ENCODE data around the gene ITGB7.

Gene ITGB7

DNA sequence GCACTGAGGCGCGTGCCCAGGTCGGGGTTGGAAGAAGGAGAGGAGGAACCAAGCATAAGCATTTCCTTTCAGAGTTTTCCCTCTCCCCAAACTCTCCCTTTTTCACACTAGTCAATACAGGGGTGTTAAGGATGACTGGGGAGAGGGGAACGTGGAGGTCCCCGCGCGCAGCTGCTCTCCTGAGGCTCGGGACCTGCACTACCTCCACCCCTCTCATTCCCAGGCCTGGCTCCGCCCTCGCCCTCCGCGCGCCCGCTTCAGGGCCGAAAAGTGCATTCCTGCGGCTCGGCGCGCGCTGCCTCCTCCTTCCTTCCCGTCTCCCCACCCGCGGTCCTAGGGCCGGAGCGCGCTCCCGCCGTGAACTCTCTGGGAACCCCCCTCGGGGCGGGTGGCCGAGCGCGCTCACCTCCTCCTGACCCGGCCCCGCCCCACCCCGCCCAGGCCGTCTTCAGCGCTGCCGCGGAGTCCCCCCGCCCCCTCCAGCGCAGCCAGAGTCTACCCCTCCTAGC is 13.7 kb upstream of the ITGB7 start:
- Histone ChIP-seq H3K4me1 (ENCODE audit: control insufficient read depth, insufficient read depth, low read length) (peaks cover 53% of the 10 kb centered on the region), H3K4me3 (ENCODE audit: low read length) (peak overlapping the region; percentile 88), H3K4me2 (ENCODE audit: low read length) (peak overlapping the region; percentile 92), H3K9ac (ENCODE audit: low read depth, low read length) (peak overlapping the region; percentile 84), H3K27me3 (ENCODE audit: control insufficient read depth, insufficient read depth, low read length) (no peaks in the 10 kb centered on the region), H3K36me3 (ENCODE audit: insufficient read depth, low read length) (peaks cover 4% of the 10 kb centered on the region), H3K9me3 (replicated peaks; ENCODE audit: low read length) (no peaks in the 10 kb centered on the region)

DNA sequence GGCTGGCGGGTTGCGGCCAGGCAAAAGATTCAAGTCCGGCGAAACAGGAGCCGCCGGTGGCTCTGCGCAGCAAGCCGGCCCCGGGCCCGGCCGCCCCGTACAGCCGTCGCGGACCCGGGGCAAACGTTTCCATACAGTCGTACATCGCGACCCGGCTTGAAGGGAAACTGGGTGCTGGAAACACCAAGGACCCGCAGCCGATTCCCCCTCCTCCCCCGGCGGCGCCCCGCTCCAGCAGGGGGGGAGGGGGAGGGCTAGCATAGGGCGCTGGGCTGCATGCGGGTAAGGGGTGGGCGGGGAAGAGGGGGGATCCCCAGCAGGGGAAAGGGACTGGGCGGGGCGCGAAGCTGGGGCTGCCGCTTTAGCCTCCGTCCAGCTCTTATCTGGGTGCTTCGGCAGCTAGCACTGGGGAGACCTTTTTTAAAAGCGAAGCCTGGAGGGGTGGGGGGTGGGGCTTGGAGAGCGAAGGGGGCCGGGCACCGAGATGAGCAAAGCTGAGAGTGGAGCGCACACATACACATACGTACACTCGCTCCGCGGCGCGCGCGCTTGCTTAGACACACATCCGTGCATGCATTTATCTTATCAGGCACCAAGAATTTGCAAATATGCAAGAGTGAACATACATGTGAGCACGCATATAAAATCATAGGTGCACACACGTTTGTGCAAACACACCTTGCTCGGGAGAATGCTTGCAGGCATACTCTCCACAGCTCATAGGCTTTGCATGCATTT is 13.1 kb upstream of the ITGB7 start:
- Histone ChIP-seq H3K27me3 (ENCODE audit: control insufficient read depth, insufficient read depth, low read length) (no peaks in the 10 kb centered on the region), H3K9me3 (replicated peaks; ENCODE audit: low read length) (no peaks in the 10 kb centered on the region), H3K4me3 (ENCODE audit: low read length) (peak overlapping the region; percentile 88), H3K36me3 (ENCODE audit: insufficient read depth, low read length) (peaks cover 9% of the 10 kb centered on the region), H3K4me1 (ENCODE audit: control insufficient read depth, insufficient read depth, low read length) (peaks cover 59% of the 10 kb centered on the region), H3K9ac (ENCODE audit: low read depth, low read length) (peak overlapping the region; percentile 81), H3K4me2 (ENCODE audit: low read length) (peak overlapping the region; percentile 92)

DNA sequence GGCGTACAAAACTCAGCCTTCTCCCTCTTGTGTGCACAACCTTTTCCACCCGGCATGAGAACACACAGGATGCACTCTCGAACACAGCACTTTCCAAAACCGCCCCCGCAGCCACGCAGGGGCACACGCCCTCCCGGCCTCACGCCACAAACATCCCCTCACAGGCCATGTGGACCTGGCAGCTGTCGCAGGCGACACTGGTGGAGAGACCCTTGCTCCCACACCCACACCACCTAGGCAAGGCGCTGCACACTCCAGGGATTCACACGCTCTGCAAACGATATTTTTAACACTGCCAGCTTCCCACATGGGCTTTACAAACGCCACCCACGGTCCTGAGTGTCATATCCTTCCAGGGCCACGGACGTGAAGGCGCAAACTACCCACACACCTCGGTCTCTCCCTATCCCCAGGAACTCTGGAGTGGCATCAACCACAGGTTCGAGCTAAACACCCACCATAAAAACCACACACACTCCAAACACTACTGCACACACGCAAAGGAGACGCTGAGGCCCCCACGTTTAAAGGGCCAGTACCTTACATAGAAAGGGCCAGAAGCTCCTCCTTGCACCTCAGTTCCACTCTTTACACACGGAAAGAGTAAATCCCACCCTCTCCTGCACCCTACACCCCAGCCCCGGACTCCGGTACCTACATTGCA is 12.4 kb upstream of the ITGB7 start:
- H3K36me3 ChIP-seq (ENCODE audit: insufficient read depth, low read length): peaks cover 13% of the 10 kb centered on the region
- H3K27me3 ChIP-seq (ENCODE audit: control insufficient read depth, insufficient read depth, low read length): no peaks in the 10 kb centered on the region
- peaks cover 65% of the 10 kb centered on the region for H3K4me1 ChIP-seq (ENCODE audit: control insufficient read depth, insufficient read depth, low read length)
- peak overlapping the region; percentile 88 for H3K4me3 ChIP-seq (ENCODE audit: low read length)
- H3K9me3 ChIP-seq (replicated peaks; ENCODE audit: low read length): no peaks in the 10 kb centered on the region
- peak overlapping the region; percentile 81 for H3K9ac ChIP-seq (ENCODE audit: low read depth, low read length)
- peak overlapping the region; percentile 92 for H3K4me2 ChIP-seq (ENCODE audit: low read length)

DNA sequence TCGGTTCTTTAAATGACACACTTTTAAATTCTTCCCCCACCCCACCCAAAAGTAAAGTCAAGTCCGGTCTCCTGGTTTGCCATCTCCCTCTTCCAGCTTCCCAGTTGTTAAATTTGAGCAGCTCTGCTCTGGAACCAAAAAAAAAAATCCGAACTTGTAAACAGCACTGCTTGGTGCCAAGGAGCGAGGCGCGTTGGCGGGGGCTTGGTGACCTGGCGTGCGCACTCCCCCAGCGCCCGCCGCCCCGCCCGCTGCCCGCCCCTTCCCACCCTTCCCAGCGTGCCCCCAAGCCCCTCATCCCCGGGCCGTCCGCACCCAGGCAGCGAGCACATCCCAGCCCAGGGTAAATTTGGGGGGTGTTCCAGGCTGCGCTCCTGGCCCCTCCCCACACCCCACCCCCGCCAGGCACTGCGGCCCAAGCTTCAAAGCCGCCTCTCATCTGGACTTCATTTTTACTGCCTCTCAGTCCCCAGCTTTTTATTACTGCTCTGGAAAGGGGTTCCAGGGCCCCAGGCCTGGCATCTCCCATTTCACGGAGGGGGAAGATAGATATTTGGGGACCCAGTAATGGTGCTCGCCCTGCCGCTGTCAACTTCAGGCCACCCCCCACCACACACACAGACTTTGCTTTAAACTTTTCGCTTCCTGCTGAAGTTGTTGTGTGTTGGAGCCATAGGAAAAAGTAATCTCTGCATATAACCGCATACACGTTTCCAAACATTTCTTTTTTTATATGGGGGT is 11.7 kb upstream of the ITGB7 start:
- no peaks in the 10 kb centered on the region for H3K27me3 ChIP-seq (ENCODE audit: control insufficient read depth, insufficient read depth, low read length)
- H3K4me1 ChIP-seq (ENCODE audit: control insufficient read depth, insufficient read depth, low read length): peaks cover 63% of the 10 kb centered on the region
- H3K9ac ChIP-seq (ENCODE audit: low read depth, low read length): peak overlapping the region; percentile 81
- peaks cover 16% of the 10 kb centered on the region for H3K36me3 ChIP-seq (ENCODE audit: insufficient read depth, low read length)
- peak overlapping the region; percentile 92 for H3K4me2 ChIP-seq (ENCODE audit: low read length)
- no peaks in the 10 kb centered on the region for H3K9me3 ChIP-seq (replicated peaks; ENCODE audit: low read length)
- peak overlapping the region; percentile 88 for H3K4me3 ChIP-seq (ENCODE audit: low read length)

DNA sequence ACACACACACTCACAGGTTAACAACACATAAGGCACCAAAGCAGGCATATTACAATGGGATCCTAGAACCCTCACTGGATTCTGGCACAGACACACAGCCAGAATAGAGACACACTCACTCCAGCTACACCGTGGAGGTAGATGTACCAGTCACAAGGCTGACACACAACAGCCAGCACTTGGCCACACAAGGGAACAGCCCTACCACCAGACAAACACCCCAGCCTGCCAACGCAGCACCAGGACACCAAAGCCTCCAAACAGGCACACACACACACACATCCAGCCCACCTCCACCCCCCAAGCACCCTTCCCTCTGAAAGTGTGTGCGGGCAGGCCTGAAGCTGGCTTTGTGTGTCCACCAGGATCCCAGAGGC is 10.9 kb upstream of the ITGB7 start:
- Histone ChIP-seq H3K4me2 (ENCODE audit: low read length) (peak overlapping the region; percentile 92), H3K4me1 (ENCODE audit: control insufficient read depth, insufficient read depth, low read length) (peaks cover 59% of the 10 kb centered on the region), H3K9ac (ENCODE audit: low read depth, low read length) (peak overlapping the region; percentile 81)

DNA sequence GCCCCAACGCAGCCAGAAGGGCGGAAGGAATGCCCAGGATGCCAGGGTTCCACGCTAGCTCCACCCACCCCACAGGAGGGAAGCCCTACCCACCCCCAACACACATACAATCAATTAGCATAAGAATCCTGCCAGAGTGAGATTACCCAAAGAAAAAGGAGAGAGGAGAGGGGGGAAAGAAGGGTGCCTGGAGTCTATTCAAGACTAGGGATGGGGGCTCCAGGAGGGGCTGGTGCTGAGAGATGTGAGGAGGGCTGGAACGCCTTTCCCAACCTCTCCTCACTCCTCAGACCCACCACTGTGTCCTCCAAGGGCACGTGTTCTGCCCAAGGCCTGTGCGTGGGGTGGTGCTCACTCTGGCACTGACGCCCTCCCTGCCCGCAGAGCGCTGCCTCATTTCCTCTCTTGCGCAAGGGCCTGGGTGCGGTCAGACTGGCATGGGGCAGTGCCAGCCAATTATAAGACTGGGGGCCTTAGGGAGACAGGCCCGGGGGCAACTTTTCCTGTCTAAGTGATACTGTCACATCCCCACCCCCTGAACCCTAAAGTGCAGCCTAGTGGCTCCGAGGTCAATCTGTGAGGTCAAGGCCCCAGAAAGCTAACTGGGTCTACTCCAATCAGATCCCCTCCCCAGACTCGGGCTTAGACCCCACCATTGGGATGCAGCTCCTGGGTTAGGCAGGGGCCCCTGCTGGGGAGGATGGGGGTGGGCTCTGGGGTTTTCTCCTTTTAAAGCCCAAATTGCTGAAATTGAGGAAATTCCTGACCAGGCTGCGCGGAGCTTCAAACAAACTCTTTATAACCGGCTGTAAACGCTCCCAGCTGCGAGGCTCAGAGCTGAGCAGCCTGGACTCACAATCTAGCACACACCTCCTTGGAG is 10.2 kb upstream of the ITGB7 start:
- no peaks in the 10 kb centered on the region for H3K27me3 ChIP-seq (ENCODE audit: control insufficient read depth, insufficient read depth, low read length)
- H3K9me3 ChIP-seq (replicated peaks; ENCODE audit: low read length): no peaks in the 10 kb centered on the region
- peaks cover 29% of the 10 kb centered on the region for H3K36me3 ChIP-seq (ENCODE audit: insufficient read depth, low read length)
- peak overlapping the region; percentile 88 for H3K4me3 ChIP-seq (ENCODE audit: low read length)
- H3K4me2 ChIP-seq (ENCODE audit: low read length): peak overlapping the region; percentile 92
- peaks cover 55% of the 10 kb centered on the region for H3K4me1 ChIP-seq (ENCODE audit: control insufficient read depth, insufficient read depth, low read length)
- H3K9ac ChIP-seq (ENCODE audit: low read depth, low read length): peak overlapping the region; percentile 81

More for the DNA sequence above, 10.9 kb upstream of the ITGB7 start:
- Histone ChIP-seq H3K9me3 (replicated peaks; ENCODE audit: low read length) (no peaks in the 10 kb centered on the region), H3K36me3 (ENCODE audit: insufficient read depth, low read length) (peaks cover 23% of the 10 kb centered on the region), H3K27me3 (ENCODE audit: control insufficient read depth, insufficient read depth, low read length) (no peaks in the 10 kb centered on the region), H3K4me3 (ENCODE audit: low read length) (peak overlapping the region; percentile 88)

DNA sequence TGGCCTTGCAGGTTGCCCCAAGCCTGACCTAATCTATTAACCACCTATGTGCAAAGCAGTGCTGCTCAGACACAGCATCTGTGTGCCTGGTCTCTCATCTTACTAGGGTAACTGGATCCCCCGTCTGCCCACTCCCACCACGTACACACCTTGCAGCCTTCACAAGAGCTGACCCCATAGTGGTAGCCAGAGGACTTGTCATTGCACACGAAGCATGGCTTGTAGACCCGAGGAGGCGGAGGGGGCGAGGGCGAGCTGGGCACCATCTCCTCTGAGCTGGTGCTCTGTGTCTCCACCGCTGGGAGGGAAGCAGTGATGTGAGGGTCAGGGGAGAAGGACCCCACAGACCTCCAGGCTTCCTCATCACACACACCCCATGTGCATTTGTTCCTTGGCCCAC is 8.4 kb upstream of the ITGB7 start:
- peaks cover 47% of the 10 kb centered on the region for H3K36me3 ChIP-seq (ENCODE audit: insufficient read depth, low read length)
- peaks cover 42% of the 10 kb centered on the region for H3K4me1 ChIP-seq (ENCODE audit: control insufficient read depth, insufficient read depth, low read length)
- H3K4me2 ChIP-seq (ENCODE audit: low read length): no peak overlapping the region

DNA sequence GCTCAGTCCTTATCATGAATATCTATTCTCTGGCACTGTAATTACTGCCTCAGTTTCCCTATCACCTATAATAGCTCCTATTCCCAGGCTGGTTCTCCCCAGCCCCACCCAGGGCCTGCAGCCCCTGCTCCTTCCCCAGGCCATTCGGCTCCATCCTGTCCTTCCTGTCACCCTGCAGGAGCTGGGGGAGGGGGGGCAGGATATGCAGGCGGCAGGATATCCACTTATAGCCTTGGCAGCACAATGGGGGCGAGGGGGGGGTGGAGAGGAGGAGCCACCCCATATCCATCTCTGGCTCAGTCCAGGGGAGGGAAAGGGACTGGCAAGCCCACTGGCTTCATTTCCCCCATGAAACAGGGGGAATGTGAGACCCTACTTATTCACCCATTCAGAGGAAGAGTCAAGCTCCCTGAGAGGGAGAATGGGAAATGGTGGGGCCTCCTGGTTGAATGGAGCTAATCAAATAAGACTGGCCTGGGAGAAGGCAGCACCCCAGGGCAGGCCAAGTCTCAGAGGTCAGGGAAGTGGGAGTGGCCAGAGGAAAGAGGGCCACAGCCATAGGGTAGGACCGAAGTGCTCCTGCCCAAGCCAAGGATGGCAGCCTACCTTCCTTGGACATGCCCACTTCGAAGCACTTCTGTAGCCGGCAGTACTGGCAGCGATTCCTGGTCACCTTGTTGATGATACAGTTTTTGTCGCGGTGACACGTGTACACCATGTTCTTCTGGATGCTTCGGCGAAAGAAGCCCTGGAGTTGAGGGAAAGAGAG is 7.8 kb upstream of the ITGB7 start:
- H3K36me3 ChIP-seq (ENCODE audit: insufficient read depth, low read length): peaks cover 51% of the 10 kb centered on the region
- H3K27me3 ChIP-seq (ENCODE audit: control insufficient read depth, insufficient read depth, low read length): no peaks in the 10 kb centered on the region
- no peaks in the 10 kb centered on the region for H3K9me3 ChIP-seq (replicated peaks; ENCODE audit: low read length)
- peaks cover 40% of the 10 kb centered on the region for H3K4me1 ChIP-seq (ENCODE audit: control insufficient read depth, insufficient read depth, low read length)
- no peak overlapping the region for H3K4me3 ChIP-seq (ENCODE audit: low read length)
- H3K9ac ChIP-seq (ENCODE audit: low read depth, low read length): no peak overlapping the region
- H3K4me2 ChIP-seq (ENCODE audit: low read length): no peak overlapping the region

More for the DNA sequence above, 8.4 kb upstream of the ITGB7 start:
- Histone ChIP-seq H3K27me3 (ENCODE audit: control insufficient read depth, insufficient read depth, low read length) (no peaks in the 10 kb centered on the region), H3K9ac (ENCODE audit: low read depth, low read length) (no peak overlapping the region), H3K9me3 (replicated peaks; ENCODE audit: low read length) (no peaks in the 10 kb centered on the region), H3K4me3 (ENCODE audit: low read length) (no peak overlapping the region)

DNA sequence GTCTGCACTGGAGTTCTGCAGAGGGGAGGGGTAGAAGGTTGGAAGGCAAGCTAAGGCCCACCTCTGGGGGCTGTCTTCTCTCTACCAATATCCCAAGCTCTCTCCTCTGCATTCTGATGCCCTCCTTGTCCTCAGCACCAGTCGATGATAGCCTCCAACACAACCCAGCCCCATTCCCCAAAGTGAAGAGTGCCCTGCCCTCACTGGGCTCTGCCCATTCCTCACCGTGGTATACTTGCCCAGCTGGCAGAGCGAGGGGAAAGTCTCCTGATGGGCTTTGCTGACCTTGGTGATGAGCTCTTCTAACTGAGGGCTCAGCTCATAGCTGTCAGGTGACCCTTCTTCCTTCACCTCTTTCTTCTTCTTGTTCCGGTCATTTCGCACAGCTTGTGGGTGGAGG is 7.2 kb upstream of the ITGB7 start:
- Histone ChIP-seq H3K27me3 (ENCODE audit: control insufficient read depth, insufficient read depth, low read length) (no peaks in the 10 kb centered on the region), H3K4me1 (ENCODE audit: control insufficient read depth, insufficient read depth, low read length) (peaks cover 40% of the 10 kb centered on the region), H3K4me2 (ENCODE audit: low read length) (no peak overlapping the region), H3K4me3 (ENCODE audit: low read length) (no peak overlapping the region), H3K36me3 (ENCODE audit: insufficient read depth, low read length) (peaks cover 51% of the 10 kb centered on the region), H3K9ac (ENCODE audit: low read depth, low read length) (no peak overlapping the region), H3K9me3 (replicated peaks; ENCODE audit: low read length) (no peaks in the 10 kb centered on the region)

DNA sequence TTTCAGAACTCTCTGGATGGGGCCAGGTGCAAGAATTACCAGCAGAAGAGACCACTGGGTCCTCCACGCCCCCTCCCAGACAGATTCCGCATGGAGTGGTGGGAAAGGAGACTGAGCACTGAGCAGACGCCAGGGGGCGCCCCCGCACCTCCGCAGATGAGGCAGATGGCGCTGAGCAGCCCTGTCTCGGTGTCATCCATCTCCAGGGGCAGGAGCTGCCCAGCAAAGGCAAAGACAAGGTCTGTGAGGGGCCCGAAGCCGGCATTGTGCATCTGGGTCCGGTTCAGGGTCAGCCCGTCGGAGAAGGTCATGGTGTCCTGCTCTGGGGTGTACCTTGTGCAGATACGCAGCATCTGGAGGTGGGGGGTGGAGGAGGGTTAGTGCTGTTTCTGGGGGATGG is 6.3 kb upstream of the ITGB7 start:
- Histone ChIP-seq H3K9ac (ENCODE audit: low read depth, low read length) (peak overlapping the region; percentile 22), H3K4me2 (ENCODE audit: low read length) (no peak overlapping the region), H3K4me1 (ENCODE audit: control insufficient read depth, insufficient read depth, low read length) (peaks cover 40% of the 10 kb centered on the region), H3K9me3 (replicated peaks; ENCODE audit: low read length) (no peaks in the 10 kb centered on the region), H3K36me3 (ENCODE audit: insufficient read depth, low read length) (peaks cover 51% of the 10 kb centered on the region), H3K27me3 (ENCODE audit: control insufficient read depth, insufficient read depth, low read length) (no peaks in the 10 kb centered on the region), H3K4me3 (ENCODE audit: low read length) (no peak overlapping the region)
